Adrenal gland (tissue), 5 donors: ENCODE data around the gene GIPR.

Experiments used
- POLR2A ChIP-seq, 2 donors: fragments of 450-650 bp; IDR thresholded peaks; one replicate each; pipeline ENCODE4 v1.6.1; 2017; ENCODE audit warnings: antibody characterized with exemption in 2 of 2, mild to moderate bottlenecking in 2 of 2, moderate library complexity in 1 of 2
- TF ChIP-seq, protein P1 (sequence below), 6 experiments: fragments of 450-650 bp in 4 of 6; fragments of 200-600 bp in 2 of 6; sonication (generic) in 1 of 6; IDR thresholded peaks; 1 replicate in 5 of 6; 2 replicates in 1 of 6; pipeline versions ENCODE4 v1.5.1 to v1.8.0; 2016 to 2021; ENCODE audit warnings: antibody characterized with exemption in 6 of 6, mild to moderate bottlenecking in 2 of 6, moderate library complexity in 1 of 6
- donor health status: DM: no; HTN: no; CAD: no.

DNA sequence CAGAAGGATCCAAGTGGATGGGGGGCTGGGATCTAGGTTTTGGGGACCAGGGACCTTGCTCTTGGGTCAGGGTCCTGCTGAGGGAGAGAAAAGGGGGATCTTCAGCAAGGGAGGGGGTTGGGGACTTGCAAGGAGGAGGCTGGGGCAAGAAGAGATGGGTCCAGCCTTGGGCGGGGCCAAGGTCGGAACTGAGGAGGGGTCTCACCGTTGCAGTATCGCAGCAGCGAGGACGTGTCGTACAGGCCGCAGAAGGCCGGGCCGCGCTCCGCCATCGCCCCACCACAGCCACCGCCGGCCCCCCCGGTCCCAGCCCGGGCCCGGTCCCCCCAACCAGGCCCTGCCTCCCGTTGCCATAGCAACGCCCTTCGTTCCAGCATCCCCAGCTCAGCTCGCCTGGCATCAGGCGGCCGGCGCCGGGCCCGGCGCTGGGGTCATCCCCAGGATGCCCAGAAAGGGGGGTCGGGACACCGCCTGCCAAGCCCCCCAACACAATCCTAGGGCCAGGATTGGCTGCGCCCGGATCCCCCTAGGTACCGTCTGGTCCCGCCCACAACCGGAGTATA lies 22.9 kb upstream of the GIPR start:
- TF ChIP-seq, protein P1, sequence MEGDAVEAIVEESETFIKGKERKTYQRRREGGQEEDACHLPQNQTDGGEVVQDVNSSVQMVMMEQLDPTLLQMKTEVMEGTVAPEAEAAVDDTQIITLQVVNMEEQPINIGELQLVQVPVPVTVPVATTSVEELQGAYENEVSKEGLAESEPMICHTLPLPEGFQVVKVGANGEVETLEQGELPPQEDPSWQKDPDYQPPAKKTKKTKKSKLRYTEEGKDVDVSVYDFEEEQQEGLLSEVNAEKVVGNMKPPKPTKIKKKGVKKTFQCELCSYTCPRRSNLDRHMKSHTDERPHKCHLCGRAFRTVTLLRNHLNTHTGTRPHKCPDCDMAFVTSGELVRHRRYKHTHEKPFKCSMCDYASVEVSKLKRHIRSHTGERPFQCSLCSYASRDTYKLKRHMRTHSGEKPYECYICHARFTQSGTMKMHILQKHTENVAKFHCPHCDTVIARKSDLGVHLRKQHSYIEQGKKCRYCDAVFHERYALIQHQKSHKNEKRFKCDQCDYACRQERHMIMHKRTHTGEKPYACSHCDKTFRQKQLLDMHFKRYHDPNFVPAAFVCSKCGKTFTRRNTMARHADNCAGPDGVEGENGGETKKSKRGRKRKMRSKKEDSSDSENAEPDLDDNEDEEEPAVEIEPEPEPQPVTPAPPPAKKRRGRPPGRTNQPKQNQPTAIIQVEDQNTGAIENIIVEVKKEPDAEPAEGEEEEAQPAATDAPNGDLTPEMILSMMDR (IDR thresholded peaks at IDR 0.05) = no peak
- TF ChIP-seq POLR2A (IDR thresholded peaks at IDR 0.05) = no peak
